ENCODE measurements around the gene CUX1.

CUX1 gene

GRCh38 chr7:101950450-101951119, 133.2 kb downstream of the CUX1 start:
- H3K27me3 ChIP-seq (ENCODE audit: insufficient read depth, low read depth), result no peaks in the 10 kb centered on the region
- TF ChIP-seq CTCF (conservative IDR thresholded peaks at IDR 0.05; ENCODE audit: low read depth, low read length), result no peak
- H3K36me3 ChIP-seq (ENCODE audit: insufficient read depth), result no peaks in the 10 kb centered on the region
- no peaks in the 10 kb centered on the region for H3K79me2 ChIP-seq (ENCODE audit: insufficient read depth, low read depth)
- no peaks in the 10 kb centered on the region for H4K20me1 ChIP-seq (ENCODE audit: insufficient read depth)
- no peaks in the 10 kb centered on the region for H3K4me1 ChIP-seq (ENCODE audit: low read depth, poor library complexity, severe bottlenecking)
- H2AFZ ChIP-seq (ENCODE audit: low read depth), result no peak overlapping the region
- H3K4me3 ChIP-seq (IDR thresholded peaks at IDR 0.05; ENCODE audit: insufficient read depth, low read depth, low read length), result no peak overlapping the region
- no peak overlapping the region for H3K9ac ChIP-seq
- no peak overlapping the region for H3K4me2 ChIP-seq
- H3K27ac ChIP-seq, result no peak overlapping the region

GRCh38 chr7:101951757-101952156, 134.3 kb downstream of the CUX1 start:
- TF ChIP-seq CTCF (conservative IDR thresholded peaks at IDR 0.05; ENCODE audit: low read depth, low read length), result no peak
- Histone ChIP-seq H3K27me3 (ENCODE audit: insufficient read depth, low read depth) (no peaks in the 10 kb centered on the region), H3K36me3 (ENCODE audit: insufficient read depth) (no peaks in the 10 kb centered on the region), H2AFZ (ENCODE audit: low read depth) (no peak overlapping the region), H3K27ac (no peak overlapping the region), H3K79me2 (ENCODE audit: insufficient read depth, low read depth) (no peaks in the 10 kb centered on the region), H3K4me1 (ENCODE audit: low read depth, poor library complexity, severe bottlenecking) (no peaks in the 10 kb centered on the region), H3K9ac (no peak overlapping the region), H4K20me1 (ENCODE audit: insufficient read depth) (no peaks in the 10 kb centered on the region), H3K4me2 (no peak overlapping the region), H3K4me3 (IDR thresholded peaks at IDR 0.05; ENCODE audit: insufficient read depth, low read depth, low read length) (no peak overlapping the region)

GRCh38 chr7:101952355-101953247, 135.2 kb downstream of the CUX1 start:
- no peaks in the 10 kb centered on the region for H3K36me3 ChIP-seq (ENCODE audit: insufficient read depth)
- H3K27me3 ChIP-seq (ENCODE audit: insufficient read depth, low read depth), result no peaks in the 10 kb centered on the region
- no peaks in the 10 kb centered on the region for H3K79me2 ChIP-seq (ENCODE audit: insufficient read depth, low read depth)
- H4K20me1 ChIP-seq (ENCODE audit: insufficient read depth), result no peaks in the 10 kb centered on the region
- no peak overlapping the region for H3K27ac ChIP-seq
- no peaks in the 10 kb centered on the region for H3K4me1 ChIP-seq (ENCODE audit: low read depth, poor library complexity, severe bottlenecking)
- no peak for TF ChIP-seq CTCF (conservative IDR thresholded peaks at IDR 0.05; ENCODE audit: low read depth, low read length)
- no peak overlapping the region for H3K4me2 ChIP-seq
- no peak overlapping the region for H3K4me3 ChIP-seq (IDR thresholded peaks at IDR 0.05; ENCODE audit: insufficient read depth, low read depth, low read length)
- H3K9ac ChIP-seq, result no peak overlapping the region
- H2AFZ ChIP-seq (ENCODE audit: low read depth), result no peak overlapping the region

GRCh38 chr7:101953248-101953819, 135.9 kb downstream of the CUX1 start:
- H3K36me3 ChIP-seq (ENCODE audit: insufficient read depth), result no peaks in the 10 kb centered on the region
- no peaks in the 10 kb centered on the region for H3K4me1 ChIP-seq (ENCODE audit: low read depth, poor library complexity, severe bottlenecking)
- no peak overlapping the region for H3K27ac ChIP-seq
- H3K9ac ChIP-seq, result no peak overlapping the region
- H3K27me3 ChIP-seq (ENCODE audit: insufficient read depth, low read depth), result no peaks in the 10 kb centered on the region
- H3K4me2 ChIP-seq, result no peak overlapping the region
- H4K20me1 ChIP-seq (ENCODE audit: insufficient read depth), result no peaks in the 10 kb centered on the region
- H3K4me3 ChIP-seq (IDR thresholded peaks at IDR 0.05; ENCODE audit: insufficient read depth, low read depth, low read length), result no peak overlapping the region
- no peaks in the 10 kb centered on the region for H3K79me2 ChIP-seq (ENCODE audit: insufficient read depth, low read depth)
- H2AFZ ChIP-seq (ENCODE audit: low read depth), result no peak overlapping the region
- TF ChIP-seq CTCF (conservative IDR thresholded peaks at IDR 0.05; ENCODE audit: low read depth, low read length), result no peak

Data from KMS-11 (cell line).